Stimulated activated CD8-positive, alpha-beta memory T cell treated with anti-CD3 and anti-CD28 coated beads, Interleukin-4, amount 100 ng/mL, for 1 hour (primary cell): ENCODE results near the gene BCAS4.

Experiments used
- DNase-seq, 2 donors: peaks; one replicate each; pipeline ENCODE4 v3.0.0-alpha.2; 2020; ENCODE audit warnings: low read depth in 2 of 2, low spot score in 1 of 2

BCAS4 gene

DNA sequence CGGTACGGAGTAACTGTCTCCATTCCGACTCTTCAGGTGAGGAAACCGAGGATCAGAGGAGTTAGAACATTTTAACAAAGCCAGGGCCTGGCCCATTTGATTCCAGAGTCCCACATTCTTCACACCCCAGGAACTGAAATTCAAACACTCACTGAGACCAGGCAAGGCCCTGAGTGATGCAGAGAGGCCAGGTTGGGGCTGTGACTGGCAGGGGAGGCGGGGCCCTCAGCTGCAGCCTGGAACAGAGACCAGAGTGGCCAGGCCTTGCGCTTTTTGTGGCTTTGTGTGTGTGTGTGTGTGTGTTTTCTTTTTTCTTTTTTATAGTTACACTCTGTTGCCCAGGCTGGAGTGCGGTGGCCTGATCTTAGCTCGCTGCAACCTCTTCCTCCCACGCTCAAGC is 57.2 kb downstream of the BCAS4 start:
- DNase-seq = no peak

DNA sequence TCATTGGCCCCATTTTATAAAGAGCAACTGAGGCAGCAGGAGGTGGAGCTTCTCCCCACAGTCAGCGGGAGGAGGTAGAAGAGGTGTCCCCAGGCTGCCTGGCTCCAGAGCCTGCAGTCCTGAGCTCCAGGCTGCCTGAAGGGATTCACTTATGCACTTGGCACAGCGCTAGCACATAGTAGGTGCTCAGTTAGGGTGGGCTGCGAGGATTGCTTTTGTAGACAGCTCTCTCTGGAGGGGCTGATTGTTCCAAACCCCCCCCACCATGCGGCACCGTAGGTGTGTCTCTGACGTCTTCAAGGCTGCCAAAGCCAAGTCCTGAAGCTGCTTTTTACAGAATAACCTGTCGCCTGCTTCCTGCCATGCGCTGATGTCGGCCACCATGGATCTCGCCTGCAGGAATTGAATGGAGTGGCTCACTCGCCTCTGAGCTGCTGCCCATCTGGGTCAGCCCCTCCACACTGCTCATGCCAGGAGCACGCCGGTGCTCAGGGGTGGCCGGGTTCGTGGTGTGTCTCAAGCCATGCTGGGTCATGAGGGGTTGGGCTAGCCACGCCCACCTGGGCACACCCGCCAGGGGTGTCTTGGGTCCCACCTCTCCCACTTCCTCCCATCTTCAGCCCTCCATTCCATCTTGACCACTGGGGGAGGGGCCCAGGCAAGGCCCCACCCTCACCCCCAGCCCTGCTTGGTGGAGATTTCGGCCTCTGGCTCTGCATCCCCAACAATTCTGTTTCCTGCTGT is 59.8 kb downstream of the BCAS4 start:
- DNase-seq = no peak

DNA sequence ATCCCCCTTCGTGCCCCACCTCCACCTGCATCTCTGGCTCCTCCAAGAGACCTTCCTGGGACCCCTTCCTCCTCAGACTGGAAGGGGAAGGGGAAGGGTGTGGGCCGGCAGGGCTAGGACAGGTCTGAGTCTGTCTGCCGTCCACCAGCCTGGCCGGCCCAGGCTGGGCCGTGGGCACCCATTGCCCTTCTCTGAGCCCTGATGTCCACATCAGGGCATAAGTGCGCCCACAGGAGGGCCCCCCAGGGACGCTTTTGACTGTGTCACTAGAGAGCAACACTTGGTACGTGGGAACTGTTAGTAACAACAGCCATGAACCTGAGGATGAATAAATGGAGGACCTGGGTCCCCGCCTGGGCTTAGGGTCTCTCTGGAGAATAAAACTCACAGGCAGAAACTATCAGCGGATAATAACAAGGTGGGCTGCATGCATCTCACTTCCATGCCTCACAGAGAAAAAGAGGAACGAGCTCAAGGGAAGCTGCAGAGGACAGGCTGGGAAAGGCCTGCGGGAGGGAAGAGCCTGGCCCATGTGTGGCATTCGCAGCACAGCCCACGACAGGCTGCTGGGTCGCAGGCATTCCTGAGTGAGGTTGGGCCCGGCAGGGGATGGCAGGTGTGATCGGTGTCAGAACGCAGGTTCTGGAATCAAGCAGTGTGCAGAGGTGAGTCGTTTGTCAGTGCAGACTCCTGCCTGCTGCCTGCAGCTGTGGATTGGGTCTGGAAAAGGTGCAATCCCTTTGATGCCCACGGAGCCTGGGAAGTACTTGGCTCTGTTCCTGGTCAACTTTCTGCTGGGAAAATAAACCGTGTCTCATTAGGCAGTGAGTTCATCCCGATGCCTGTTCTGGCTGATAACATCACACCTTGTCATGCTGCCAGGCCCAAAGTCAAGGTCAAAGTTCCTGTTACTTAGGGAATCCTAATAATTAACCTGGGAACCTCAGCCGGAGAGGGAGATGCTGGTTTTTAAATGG is 60.9 kb downstream of the BCAS4 start:
- no peak for DNase-seq

DNA sequence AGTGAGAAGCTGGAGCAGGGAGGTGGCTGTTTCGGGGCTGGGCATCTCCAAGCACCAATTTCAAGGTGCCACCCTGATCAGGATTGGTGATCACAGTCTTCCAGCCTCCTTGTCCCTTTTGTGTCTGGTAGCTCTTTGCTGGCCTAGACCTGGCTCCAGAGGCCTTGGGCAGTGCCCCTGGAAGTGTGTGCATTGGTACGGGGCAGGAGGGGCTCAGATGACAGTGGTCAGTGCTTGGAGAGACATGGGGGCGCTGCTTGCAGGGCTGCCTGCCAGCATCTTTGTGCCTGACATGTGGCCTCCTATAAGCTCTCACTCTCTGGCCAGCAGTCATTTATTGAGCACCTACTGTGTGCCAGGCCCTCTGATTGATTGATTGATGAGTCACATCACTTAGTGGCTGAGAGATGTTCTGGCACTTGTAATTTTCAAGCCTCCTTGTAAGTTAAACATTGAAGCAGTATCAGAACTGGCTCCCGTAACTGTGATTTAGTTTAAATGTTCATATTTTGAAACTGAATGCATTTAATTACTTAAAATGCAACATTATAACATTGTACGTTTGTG is 61.7 kb downstream of the BCAS4 start:
- DNase-seq = no peak

DNA sequence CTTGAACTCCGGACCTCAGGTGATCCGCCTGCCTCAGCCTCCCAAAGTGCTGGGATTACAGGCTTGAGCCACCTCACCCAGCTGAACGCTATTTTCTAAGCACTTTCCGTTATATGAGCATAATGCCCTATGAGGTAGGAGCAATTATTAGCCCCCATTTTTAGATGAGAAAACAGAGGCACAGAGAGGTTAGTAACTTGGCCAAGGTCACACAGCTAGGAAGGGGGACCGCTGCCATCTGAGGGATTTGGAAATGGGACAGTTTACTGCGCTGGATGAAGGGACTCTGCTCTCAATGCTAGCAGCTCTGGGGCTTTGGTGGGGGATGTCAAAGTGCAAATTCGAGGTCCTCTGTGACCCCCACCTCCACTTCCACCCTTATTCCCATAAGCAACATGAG is 62.5 kb downstream of the BCAS4 start:
- no peak for DNase-seq

DNA sequence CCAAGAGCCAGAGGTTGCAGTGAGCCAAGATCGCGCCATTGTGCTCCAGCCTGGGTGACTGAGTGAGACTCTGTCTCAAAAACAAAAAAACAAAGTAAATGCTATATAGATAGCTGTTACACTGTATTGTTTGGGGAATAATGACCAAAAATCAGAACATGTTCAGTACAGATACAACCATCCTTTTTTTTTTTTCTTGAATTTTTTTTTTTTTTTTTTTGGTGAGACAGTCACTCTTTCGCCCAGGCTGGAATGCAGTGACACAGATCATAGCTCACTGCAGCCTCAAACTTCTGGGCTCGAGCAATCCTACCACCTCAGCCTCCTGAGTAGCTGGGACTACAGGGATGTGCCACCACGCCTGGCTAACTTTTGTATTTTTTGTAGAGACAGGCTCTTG is 63.7 kb downstream of the BCAS4 start:
- no peak for DNase-seq

DNA sequence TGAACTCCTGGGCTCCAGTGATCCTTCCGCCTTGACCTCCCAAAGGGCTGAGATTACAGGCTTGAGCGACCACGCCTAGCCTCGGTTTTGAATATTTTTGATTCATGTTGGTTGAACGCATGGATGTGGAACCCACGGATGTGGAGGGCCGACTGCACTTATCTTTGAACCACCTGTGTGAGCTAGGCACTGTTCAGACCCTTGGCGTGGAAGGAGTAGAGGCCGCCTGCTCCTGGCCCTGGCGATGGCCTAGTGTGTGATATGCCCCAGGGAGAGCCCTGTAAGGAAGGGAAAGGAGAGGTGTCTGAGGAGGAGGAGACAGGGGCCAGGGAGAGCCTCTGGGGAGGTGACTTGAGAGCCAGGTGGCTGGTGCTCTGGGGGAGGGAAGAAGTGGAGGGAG is 64.3 kb downstream of the BCAS4 start:
- DNase-seq = no peak

DNA sequence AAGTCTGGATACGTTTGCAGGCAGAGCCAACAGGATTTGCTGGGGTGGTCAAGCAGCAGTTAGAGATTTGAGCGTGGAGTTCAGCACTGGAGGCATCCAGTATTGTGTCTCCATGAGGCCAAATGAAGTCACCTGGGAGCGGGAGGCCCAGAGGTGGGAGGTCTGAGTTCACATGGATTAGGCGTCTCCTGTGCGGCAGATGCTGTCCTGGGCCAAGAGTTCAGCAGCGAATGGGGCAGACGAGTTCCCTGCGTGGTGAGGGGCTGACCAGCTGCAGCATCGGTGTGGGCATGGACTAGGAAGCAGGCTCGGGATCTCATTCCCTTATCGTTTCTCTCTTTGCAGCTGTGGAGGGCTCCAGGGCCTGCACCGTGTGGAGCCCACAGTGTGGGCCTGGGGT is 66.2 kb downstream of the BCAS4 start:
- DNase-seq = no peak

DNA sequence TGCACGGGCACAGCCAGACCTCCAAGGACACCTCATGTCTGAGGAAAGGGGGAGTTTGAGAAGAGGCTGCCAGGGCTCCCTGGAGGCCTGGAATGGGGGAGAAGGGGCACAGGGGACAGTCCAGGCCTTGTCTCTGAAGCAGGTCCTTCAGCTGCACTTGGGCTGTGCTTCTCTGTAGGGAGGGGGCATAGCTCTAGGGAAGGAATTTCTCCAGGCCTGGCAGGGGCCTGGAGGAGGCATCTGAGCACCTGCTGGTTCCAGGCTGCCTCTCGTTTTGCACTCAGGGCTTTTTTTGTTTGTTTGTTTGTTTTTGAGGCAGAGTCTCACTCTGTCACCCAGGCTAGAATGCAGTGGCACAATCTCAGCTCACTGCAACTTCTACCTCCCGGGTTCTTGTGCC is 67.7 kb downstream of the BCAS4 start:
- no peak for DNase-seq

DNA sequence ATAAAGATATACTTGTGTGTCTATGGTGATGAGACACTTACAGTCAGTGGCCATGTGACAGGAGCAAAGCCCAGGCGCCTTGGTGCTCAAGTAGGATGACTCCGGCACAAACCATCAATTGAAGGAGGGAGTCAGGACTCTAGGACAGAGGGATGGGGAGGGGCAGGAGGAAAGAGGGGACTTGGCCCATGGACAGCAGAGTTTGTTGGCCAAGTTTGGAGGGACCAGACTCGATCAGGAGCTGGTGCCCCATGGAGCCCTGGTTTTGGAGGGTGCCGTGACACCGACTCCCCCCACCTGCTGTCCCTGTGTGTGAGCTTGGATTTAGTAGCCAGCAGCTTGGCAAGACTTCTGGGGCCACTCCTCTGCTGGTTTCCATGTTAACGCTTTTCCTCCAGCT is 70.3 kb downstream of the BCAS4 start:
- DNase-seq = no peak

DNA sequence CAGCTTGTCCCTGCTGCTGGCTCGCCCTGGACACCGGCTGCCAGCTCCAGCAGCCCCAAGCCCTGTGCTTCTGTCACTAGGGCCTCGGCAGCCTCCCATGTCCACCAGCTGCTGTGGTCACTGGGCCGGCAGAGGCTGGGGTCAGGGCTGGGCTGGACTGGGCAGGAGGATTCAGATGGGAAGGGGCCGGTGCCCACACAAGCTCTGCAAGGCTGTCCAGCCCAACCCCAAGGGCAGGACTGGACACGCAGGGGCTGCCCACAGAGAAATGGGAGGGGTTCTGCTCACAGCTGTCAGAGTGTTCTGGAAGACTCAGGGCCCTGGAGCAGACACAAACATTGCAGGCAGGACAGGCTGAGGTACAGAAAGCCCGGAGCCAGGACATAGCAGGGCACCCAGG is 70.7 kb downstream of the BCAS4 start:
- no peak for DNase-seq

DNA sequence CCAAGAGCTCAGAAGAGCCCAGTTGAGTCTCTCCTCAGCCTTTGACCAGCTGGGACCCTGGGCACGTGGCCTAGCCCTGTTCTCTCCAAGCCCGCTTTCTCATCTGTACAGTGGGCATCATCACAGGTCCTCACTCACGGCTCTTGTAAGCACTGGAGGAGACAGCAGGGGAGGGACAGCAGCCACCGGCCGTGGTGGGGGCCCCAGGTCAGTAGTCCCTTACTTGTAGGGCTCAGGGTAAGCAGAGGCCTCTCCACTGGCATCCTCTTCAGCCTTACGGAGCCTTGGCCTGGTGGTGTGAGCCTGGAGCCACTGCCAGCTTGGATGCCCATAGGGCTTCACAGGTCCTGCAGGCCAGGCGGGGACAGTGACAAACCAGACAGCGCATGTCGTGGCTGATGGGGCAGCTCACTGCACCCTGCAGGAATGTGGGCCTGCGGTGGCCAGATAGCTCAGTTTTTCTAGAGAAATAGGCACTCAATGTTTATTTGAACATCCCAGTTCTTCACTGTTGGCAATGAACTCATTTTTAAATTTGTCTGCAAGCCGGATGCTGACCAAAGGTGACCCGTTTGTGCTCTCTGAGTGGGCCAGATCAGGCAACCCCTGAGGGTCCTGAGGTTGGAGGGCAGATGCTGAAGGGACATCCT is 71.3 kb downstream of the BCAS4 start:
- DNase-seq = no peak

DNA sequence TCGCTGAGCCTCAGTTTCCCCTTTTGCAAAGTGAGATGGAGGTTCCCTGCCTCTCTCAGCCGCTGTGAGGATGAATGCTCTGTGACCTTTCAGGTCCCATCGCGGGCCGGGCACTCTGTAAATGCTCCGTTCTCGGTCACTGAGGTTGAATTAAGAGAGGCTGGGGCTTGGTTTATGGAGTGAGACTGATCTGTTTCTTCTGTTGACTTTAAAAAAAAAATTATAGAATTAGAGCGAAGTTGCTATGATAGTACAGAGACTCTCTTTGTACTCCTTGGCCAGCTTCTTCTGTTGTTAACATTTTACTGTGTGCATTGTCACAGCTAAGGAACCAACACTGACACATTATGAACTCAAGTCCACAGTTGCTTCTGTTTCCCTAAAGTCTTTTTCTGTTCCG is 72.0 kb downstream of the BCAS4 start:
- no peak for DNase-seq

DNA sequence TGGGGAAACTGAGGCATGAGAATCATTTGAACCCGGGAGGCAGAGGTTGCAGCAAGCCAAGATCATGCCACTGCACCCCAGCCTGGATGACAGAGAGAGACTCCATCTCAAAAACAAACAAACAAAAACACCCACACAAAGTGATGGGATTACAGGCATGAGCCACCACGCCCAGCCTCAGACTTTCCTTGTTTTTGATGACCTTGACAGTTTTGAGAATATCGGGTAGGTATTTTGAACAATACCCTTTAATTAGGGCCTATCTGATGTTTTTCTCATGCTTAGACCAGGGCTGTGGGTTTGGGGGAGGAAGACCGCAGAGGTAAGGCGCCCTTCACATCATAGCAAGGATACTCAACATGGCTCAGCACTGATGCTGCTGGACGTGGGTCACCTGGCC is 72.9 kb downstream of the BCAS4 start:
- DNase-seq = no peak

DNA sequence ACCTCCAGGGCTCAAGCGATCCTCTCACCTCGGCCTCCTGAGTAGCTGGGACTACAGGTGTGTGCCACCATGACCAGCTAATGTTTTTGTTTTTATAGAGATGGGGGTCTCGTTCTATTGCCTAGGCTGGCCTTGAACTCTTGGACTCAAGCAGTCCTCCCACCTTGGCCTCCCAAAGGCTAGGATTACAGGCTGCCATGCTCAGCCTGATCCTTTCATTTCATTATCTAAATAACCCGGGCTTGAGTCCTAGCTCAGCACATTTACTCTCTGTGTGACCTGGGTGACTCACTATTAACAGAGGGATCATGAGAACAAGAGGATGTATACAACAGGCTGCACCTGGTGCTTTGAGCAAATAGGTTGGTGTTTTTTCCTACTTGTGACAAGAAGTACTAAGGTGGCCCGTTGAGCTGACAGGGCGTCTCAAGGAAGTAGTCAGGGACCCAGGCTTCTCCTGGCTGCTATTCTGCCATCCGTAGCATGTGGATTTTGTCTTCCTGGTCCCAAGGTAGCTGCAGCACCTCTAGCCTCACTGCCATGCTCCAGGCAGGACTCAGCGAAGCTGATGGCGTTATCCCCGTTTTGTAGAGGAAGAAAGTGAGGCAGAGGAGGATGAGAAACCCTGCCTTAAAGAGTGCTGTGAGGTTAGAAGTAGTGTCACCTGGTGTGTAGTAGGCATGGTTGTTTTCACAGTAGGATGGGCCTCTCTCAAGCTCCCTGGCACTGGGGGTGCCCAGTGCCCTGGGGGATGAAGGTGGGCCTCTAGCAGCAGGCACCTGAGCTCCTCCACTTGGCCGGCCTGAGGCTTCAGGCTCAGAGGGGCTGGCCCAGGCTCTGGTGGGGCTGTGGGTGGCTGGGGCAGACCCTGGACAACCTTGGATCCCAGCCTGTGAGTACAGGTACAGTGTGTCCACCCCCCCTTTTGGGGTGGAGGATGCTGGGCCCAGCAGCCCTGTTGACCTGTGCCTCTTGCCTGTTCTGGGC is 73.9 kb downstream of the BCAS4 start:
- no peak for DNase-seq

DNA sequence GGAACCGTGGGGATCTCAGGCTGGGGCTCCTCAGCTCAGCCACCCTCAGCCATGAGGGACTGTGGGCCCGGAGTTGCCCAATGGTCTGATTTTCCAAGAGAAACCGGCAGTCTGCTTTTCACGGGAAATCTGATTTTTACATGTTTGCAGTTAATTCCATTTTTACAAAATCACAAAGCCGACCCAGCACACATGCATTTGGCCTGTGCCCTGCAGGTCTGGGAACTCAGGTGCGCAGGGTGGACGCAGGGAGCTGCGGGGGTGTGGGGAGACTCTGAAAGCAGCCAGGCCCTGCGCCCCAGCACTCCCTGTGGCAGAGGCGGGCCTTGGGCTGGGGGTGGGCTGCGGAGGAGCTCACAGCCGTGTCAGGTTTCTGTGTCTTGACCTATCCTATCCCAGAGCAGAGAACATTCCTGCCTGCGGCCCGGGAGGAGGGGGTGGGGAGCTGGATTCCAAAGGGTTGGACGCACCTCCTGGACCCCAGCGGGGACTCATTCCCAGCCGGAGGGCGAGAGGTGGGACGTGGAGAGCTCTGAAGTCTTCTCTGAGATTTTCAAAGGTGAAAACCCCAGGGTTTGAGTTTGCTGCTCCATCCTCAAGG is 75.8 kb downstream of the BCAS4 start:
- DNase-seq = no peak

DNA sequence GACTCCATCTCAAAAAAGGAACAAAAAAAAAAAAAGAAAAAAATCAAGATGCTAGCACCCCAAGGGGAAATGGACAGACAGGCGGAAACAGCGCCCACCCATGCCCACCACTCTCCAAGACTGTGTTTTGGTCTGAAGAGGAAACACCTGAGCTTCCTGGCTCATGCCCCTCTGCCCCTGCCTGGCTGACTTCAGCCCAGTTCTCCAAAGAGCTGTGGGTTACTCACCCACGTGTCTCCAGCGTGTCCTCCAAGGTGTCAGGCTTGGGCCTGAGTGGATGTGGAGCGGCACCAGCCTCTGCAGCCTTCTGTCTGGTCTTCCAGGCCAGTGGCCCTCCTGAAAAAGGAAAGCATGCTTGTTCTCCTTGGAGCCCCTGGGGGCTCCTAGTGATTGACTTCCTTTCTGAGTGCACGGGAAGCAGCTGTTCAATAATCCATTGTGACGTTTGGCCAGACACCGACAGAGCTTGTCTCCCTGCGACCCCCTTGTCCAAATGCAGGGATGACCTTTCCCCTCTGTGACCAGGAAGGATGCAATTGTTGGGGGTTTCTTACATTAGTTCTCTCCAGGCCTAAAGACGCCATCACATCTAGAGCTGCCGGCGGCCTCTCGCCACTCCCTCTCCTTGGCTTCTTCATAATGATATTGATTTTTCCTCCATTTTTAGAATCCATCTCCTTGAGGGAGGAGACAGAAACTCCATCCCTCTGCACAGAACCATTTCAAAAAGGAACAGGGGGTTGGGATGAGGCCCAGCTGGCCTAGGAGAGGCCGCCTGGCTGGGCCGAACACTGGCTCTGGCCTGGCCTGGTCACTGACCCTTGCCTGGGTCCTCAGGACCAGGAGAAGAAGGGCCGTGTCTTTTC is 77.9 kb downstream of the BCAS4 start:
- DNase-seq = no peak

DNA sequence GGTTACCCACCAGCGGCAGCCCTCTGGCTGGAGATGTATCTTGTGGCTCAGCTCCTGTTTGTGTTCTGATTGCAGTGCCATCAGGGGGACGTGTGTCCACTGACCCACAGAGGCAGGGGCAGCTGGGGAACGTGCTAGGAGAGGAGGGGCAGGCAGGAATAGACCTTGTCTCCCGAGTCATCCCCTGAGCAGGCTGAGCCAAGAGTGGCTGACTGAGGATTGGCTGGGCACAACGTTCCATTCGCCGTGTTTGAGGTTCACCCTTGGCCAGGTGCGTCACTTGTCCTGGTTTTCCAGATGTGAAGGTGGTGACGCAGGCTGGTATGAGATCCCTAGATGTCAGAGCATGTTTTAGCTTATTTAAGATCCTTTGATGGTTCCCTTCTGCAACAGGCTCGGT is 78.7 kb downstream of the BCAS4 start:
- no peak for DNase-seq

DNA sequence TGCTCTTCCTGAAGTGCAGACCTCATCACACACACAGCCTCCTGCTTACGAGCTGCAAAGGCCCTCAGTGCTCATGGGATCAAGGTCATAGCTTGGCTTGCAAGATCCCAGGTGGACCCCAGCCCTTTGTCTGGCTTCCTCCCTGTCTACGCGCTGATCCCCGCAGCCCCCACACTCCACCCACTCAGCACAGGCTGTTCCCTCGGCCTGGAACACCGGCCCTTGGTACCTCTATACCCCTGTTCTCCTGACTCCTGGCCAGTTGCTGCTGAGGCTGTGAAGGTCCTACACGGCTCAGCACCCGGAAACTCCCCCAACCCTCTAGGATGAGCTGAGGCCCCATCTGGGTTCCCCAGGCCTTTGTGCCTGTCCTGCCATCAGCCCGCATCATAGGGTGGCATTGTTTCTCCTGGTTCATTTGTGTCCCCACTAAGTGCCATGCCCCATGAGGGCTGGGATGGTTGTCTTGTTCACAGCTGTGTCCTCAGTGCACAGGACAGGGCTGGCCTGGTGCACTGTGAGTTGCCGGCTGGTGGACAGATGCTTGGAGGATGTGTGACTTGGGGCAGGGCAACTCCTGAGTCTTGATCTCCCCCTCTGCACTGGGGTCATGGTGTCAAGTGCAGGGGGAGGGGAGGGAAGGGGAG is 79.4 kb downstream of the BCAS4 start:
- no peak for DNase-seq
